Measurements from ENCODE around the gene CORO6.

Gene CORO6

DNA sequence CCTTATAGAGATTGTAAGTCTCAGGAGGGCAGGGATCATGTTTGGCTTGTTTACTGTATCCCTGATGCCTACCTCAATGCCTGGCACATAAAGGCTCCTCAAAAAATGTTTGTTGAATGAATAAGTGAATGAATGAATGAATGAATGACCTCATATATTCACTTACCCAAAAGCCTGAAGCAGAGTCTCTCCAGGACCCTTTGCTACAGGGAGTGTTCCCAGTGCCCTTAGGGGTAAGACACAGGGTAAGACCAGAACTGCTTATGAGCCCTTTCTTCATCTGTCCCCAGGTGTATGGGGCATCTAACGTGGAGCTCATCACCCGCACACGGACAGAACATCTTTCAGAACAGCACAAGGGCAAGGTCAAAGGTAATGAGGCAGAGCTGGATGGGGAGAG, 12.3 kb downstream of the CORO6 start:
- H3K4me3 ChIP-seq (ENCODE audit: low read depth, low read length): no peak overlapping the region
- DNase-seq (ENCODE audit: low read depth): no peak
- TF ChIP-seq, protein P1, sequence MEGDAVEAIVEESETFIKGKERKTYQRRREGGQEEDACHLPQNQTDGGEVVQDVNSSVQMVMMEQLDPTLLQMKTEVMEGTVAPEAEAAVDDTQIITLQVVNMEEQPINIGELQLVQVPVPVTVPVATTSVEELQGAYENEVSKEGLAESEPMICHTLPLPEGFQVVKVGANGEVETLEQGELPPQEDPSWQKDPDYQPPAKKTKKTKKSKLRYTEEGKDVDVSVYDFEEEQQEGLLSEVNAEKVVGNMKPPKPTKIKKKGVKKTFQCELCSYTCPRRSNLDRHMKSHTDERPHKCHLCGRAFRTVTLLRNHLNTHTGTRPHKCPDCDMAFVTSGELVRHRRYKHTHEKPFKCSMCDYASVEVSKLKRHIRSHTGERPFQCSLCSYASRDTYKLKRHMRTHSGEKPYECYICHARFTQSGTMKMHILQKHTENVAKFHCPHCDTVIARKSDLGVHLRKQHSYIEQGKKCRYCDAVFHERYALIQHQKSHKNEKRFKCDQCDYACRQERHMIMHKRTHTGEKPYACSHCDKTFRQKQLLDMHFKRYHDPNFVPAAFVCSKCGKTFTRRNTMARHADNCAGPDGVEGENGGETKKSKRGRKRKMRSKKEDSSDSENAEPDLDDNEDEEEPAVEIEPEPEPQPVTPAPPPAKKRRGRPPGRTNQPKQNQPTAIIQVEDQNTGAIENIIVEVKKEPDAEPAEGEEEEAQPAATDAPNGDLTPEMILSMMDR (IDR thresholded peaks at IDR 0.05; ENCODE audit: low read depth, low read length, missing control alignments): no peak

DNA sequence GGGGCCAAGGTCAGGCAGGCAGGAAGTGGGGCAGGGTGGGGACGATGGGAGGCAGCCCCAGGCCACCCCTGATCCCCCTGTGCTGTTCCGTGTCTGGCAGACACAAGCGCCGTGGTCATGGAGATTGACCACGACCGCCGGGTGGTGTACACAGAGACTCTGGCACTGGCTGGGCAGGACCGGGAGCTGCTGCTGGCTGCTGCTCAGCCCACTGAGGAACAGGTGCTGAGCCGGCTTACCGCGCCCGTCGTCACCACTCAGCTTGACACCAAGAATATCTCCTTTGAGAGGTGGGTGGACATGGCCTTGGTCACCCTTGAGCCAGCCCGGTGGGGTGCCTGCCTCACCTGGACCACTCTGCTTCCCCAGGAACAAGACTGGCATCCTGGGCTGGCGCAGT, 13.7 kb downstream of the CORO6 start:
- DNase-seq (ENCODE audit: low read depth): no peak
- TF ChIP-seq, protein P1 (IDR thresholded peaks at IDR 0.05; ENCODE audit: low read depth, low read length, missing control alignments): no peak
- H3K4me3 ChIP-seq (ENCODE audit: low read depth, low read length): no peak overlapping the region

DNA sequence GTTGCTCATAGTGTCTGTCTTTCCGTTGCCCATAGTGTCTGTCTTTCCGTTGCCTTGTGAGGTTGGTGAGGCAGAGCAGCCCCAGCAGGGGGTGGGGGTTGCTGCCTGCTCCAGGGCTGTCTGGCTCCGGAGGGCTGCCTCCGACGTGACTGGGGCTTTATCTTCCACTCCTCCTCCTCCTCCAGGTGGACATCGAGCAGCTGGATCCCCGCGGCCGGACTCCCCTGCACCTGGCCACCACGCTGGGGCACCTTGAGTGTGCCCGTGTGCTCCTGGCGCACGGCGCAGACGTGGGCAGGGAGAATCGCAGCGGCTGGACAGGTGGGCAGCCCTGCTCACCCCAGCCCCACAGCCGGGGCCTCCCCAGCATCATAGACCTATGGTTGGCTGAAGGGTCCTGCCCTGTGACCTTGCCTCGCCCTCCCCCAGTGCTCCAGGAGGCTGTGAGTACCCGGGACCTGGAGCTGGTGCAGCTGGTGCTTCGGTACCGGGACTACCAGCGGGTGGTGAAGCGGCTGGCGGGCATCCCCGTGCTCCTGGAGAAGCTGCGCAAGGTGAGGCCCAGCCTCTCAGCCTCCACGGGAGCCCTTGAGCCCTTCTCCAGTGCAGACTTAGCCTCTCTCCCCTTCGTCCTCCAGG, 15.0 kb downstream of the CORO6 start:
- DNase-seq (ENCODE audit: low read depth): no peak
- TF ChIP-seq, protein P1 (IDR thresholded peaks at IDR 0.05; ENCODE audit: low read depth, low read length, missing control alignments): no peak
- no peak overlapping the region for H3K4me3 ChIP-seq (ENCODE audit: low read depth, low read length)

DNA sequence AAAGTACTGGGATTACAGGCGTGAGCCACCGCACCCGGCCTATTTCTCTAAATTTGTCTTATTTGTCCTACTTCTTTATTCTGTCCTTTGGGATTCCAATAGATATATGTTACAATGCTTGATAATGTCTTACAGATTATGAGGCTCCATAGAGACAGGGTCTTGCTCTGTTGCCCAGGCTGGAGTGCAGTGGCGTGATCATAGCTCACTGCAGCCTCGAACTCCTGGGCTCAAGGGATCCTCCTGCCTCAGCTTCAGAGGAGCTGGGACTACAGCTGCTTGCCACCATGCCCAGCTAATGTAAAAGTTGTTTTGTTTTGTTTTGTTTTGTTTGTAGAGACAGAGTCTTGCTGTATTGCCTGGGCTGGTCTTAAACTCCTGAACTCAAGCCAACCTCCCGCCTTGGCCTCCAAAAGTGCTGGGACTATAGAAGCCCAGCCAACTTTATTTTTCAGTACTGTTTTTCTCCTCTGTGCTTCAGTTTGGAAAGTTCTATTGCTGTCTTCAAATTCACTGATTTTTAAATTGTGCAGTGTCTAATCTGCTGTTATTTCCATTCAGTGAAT, 19.5 kb downstream of the CORO6 start:
- TF ChIP-seq, protein P1 (IDR thresholded peaks at IDR 0.05; ENCODE audit: low read depth, low read length, missing control alignments): no peak
- no peak for DNase-seq (ENCODE audit: low read depth)
- H3K4me3 ChIP-seq (ENCODE audit: low read depth, low read length): no peak overlapping the region

DNA sequence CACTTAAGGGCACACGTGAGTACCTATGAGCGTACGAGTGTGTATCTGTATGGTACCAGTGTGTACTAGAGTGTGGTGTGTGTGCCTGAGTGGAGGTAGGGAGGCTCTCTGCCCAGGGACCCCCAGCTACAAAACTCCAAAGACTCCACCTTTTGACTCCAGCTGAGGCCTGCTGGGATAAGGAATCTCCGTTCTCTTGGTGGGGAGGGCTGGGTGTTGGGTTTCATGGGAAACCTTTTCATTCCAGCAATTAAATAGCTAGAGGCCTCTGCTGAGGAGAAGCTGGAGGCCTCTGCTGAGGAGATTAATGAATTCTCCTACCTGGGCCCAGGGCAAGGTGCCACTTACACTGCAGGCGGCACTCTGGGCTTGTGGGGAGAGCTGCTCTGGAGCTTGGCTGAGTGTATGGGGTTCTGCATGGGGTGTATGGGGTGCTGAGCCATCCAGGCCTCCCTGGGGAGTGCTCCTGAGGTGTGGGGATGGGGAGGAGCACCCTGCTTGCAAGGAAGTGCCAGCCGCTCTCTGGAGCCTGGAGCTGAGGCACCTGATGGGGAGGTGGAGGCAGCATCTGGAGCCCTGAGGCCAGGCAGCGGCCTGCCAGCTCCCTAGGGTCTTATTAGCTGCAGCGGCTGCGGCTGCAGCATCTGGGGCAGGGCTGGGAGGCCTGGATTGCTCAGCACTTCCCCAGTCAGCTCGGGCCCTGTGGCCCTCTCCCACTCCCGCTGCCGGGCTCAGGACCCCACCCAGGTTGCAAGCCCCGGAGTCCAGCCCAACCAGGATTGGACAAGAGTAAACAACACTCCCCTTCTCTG, 25.1 kb downstream of the CORO6 start:
- TF ChIP-seq, protein P1 (IDR thresholded peaks at IDR 0.05; ENCODE audit: low read depth, low read length, missing control alignments): no peak

DNA sequence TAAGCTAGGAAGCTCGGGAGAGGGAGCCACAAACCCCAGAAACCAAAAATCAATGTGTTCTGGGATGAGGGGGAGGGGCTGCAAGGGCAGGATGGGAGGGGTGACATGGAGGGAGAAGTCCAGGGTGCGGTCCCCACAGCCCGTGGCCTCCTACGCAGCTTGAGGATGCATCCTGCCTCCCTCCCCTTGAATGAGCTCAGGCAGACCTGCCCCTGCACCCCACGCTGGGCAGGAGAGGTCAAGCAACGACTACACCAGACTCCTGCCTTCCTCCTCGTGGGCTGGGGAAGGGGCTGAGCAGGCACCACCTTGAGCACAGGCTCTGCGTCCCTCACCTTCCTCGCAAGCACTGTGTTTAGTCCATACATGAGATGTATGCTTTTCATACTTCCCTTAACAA, 25.9 kb downstream of the CORO6 start:
- no peak overlapping the region for H3K4me3 ChIP-seq (ENCODE audit: low read depth, low read length)
- DNase-seq (ENCODE audit: low read depth): no peak
- TF ChIP-seq, protein P1 (IDR thresholded peaks at IDR 0.05; ENCODE audit: low read depth, low read length, missing control alignments): no peak

More for the DNA sequence above, 25.1 kb downstream of the CORO6 start:
- DNase-seq (ENCODE audit: low read depth): no peak
- H3K4me3 ChIP-seq (ENCODE audit: low read depth, low read length): no peak overlapping the region
